ENCODE data around the gene GJB4. TPM values are rescaled to one million over a fixed set of nuclear protein-coding genes. Genes with fewer than 3 reads are reported as not detected.

Gene GJB4
- total RNA-seq, 2 experiments from 2014 or later, result not detected

- Mint-ChIP-seq H3K36me3 (ENCODE audit: low read depth) (no peaks in the 10 kb centered on the region), H3K4me1 (ENCODE audit: low read depth) (peaks cover 1% of the 10 kb centered on the region), H3K4me3 (no peak overlapping the region), H3K27me3 (peaks cover 22% of the 10 kb centered on the region), H3K27ac (no peak overlapping the region), H3K9me3 (no peaks in the 10 kb centered on the region)
- DNase-seq (no peak), ATAC-seq (no peak)
- no peak for TF ChIP-seq CTCF (IDR thresholded peaks at IDR 0.05)
- intact Hi-C loops (cut with micrococcal nuclease), result no loop called here
- POLR2A ChIA-PET, result no interaction called here
- CTCF ChIA-PET, result no interaction called here
Observed at GRCh38 chr1:34776911-34777310, 17.4 kb downstream of the GJB4 start.

DNA sequence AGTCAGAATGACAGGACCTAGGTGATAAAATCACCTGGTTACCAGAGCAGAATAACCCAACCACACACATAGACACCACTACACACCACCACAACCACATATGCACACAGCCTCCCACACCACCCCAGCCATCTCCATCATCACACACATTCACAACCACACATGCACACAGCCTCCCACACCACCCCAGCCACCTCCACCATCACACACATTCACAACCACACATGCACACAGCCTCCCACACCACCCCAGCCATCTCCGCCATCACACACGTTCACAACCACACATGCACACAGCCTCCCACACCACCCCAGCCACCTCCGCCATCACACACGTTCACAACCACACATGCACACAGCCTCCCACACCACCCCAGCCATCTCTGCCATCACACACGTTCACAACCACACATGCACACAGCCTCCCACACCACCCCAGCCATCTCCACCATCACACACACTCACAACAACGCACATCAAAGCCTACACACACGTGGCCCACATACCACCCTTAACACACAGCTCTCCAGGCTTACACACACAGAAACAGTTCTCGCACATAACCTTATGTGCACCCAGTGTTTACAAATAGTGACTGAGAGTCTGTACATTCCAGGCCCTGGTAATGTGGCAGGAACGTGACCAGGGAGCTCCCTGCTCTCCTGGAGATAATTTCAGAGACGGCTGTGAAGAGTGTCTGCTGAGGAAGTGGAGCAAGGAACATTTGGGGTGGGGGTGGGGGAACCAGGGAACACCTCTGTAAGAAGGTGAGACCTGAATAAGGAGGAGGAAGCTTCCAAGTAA is 18.2 kb downstream of the GJB4 start:
- CTCF ChIA-PET, result interaction anchor here (2.6 kb wide), 1 partner anchor 75 kb away, joined by 11 read pairs; no protein-coding TSS in a partner anchor
- Mint-ChIP-seq H3K27me3 (peaks cover 26% of the 10 kb centered on the region), H3K36me3 (ENCODE audit: low read depth) (no peaks in the 10 kb centered on the region), H3K9me3 (no peaks in the 10 kb centered on the region), H3K4me1 (ENCODE audit: low read depth) (peaks cover 2% of the 10 kb centered on the region), H3K4me3 (no peak overlapping the region), H3K27ac (no peak overlapping the region)
- DNase-seq (no peak), ATAC-seq (no peak)
- TF ChIP-seq CTCF (IDR thresholded peaks at IDR 0.05), result no peak
- POLR2A ChIA-PET, result no interaction called here
- intact Hi-C loops (cut with micrococcal nuclease), result no loop called here

DNA sequence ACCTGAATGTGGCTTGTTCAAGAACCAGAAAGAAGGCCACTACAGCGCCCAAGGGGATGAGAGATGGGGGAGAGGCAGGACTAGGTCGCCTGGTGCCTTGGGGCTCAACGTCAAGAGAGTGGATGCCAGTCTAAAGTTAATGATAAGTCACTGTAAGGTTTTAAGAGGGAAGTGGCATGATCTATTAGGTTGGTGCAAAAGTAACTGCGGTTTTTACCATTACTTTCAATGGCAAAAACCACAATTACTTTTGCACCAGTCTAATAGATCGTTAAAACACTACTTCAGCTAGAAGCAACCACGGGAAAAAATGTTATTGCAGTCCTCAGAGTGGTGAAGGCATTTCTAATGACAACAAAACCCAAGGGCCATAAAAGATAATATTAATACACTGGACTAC is 18.8 kb downstream of the GJB4 start:
- Mint-ChIP-seq H3K4me1 (ENCODE audit: low read depth) (peaks cover 2% of the 10 kb centered on the region), H3K9me3 (no peaks in the 10 kb centered on the region), H3K27ac (no peak overlapping the region), H3K36me3 (ENCODE audit: low read depth) (no peaks in the 10 kb centered on the region), H3K27me3 (peaks cover 30% of the 10 kb centered on the region), H3K4me3 (no peak overlapping the region)
- ChIA-PET POLR2A (no interaction called here), CTCF (interaction anchor here (2.6 kb wide), 1 partner anchor 74 kb away, joined by 11 read pairs; no protein-coding TSS in a partner anchor)
- intact Hi-C loops (cut with micrococcal nuclease), result no loop called here
- ATAC-seq (no peak), DNase-seq (no peak)
- TF ChIP-seq CTCF (IDR thresholded peaks at IDR 0.05), result no peak

DNA sequence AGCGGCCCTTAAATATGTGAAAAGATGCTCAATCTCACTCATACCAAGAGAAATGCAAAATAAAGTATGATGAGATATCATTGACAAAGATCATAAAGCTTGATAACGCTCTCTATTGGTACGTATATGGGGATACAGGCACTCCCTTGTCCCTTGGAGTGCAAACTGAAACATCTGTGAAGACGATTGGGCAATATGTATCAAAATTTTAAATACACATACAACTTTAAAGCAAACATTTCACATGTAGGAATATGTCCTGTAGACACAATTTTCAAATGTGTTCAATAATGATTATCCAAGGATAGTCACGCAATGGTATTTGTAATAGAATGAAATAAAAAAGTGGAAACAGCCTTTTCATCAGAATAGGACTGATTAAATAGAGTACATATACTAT is 19.5 kb downstream of the GJB4 start:
- Mint-ChIP-seq H3K27me3 (peaks cover 32% of the 10 kb centered on the region), H3K9me3 (no peaks in the 10 kb centered on the region), H3K4me3 (no peak overlapping the region), H3K27ac (no peak overlapping the region), H3K36me3 (ENCODE audit: low read depth) (no peaks in the 10 kb centered on the region), H3K4me1 (ENCODE audit: low read depth) (peaks cover 2% of the 10 kb centered on the region)
- POLR2A ChIA-PET, result no interaction called here
- intact Hi-C loops (cut with micrococcal nuclease), result no loop called here
- CTCF ChIA-PET, result interaction anchor here (2.6 kb wide), 1 partner anchor 74 kb away, joined by 11 read pairs; no protein-coding TSS in a partner anchor
- DNase-seq, result no peak
- TF ChIP-seq CTCF (IDR thresholded peaks at IDR 0.05), result no peak
- ATAC-seq, result no peak

DNA sequence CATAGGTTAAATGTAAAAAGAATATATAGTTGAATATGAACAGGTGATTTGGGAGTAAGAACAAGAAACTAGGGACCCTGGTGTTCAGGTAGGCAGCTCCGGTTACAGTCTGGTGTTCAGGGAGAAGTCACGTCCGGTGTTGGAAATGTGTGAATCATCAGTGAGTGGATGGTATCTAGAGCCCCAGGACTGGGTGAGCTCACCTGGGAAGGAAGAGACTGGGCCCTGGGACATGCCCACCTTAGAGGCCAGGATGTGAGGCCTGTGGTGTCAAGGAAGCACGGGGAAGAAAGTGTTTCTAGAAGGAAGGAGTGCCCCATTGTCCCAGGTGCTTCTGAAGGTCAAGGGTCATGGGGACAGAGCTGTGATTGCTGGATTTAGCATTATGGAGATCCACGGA is 20.0 kb downstream of the GJB4 start:
- no peak for ATAC-seq
- Mint-ChIP-seq H3K36me3 (ENCODE audit: low read depth) (no peaks in the 10 kb centered on the region), H3K9me3 (no peaks in the 10 kb centered on the region), H3K4me3 (no peak overlapping the region), H3K27me3 (peaks cover 33% of the 10 kb centered on the region), H3K27ac (no peak overlapping the region), H3K4me1 (ENCODE audit: low read depth) (peaks cover 2% of the 10 kb centered on the region)
- TF ChIP-seq CTCF (IDR thresholded peaks at IDR 0.05), result no peak
- DNase-seq, result no peak
- intact Hi-C loops (cut with micrococcal nuclease), result no loop called here
- POLR2A ChIA-PET, result no interaction called here
- CTCF ChIA-PET, result interaction anchor here (2.6 kb wide), 1 partner anchor 73 kb away, joined by 11 read pairs; no protein-coding TSS in a partner anchor
